Measurements from ENCODE around the gene CCBE1.

- TF ChIP-seq SUZ12 (IDR thresholded peaks at IDR 0.05; ENCODE audit: extremely low read depth, insufficient read depth, insufficient read length) (no peak), YY1 (IDR thresholded peaks at IDR 0.05; ENCODE audit: insufficient read depth, insufficient read length) (no peak)
Measured at GRCh38 chr18:59484131-59484530, 213.1 kb downstream of the CCBE1 start.

Measured in NT2/D1 (cell line).